Measurements from ENCODE around the gene ATP13A5. TPM values are rescaled to one million over a fixed set of nuclear protein-coding genes. Genes with fewer than 3 reads are reported as not detected.

ATP13A5 gene
- total RNA-seq, 1 experiment from 2014 or later: not detected

- peaks cover 15 to 16% of the 10 kb centered on the region in 2 experiments for H3K4me1 Mint-ChIP-seq
- Histone ChIP-seq H3T11ph (ENCODE audit: low read length) (no peak overlapping the region), H4K91ac (ENCODE audit: insufficient read length, low read depth, low read length) (no peak overlapping the region), H3K4ac (ENCODE audit: low read depth, low read length) (no peak overlapping the region), H3K27me3 (ENCODE audit: insufficient read depth, low read length) (no peaks in the 10 kb centered on the region), H2BK5ac (ENCODE audit: insufficient read length, low read length) (no peak overlapping the region), H3K14ac (ENCODE audit: insufficient read depth, low read length) (no peak overlapping the region), H3K27ac (ENCODE audit: insufficient read length, low read depth, low read length) (no peak overlapping the region), H3K4me1 (ENCODE audit: insufficient read depth, low read length) (peaks cover 2% of the 10 kb centered on the region; the same call in 1 of the 2 replicates), H3K18ac (ENCODE audit: insufficient read length, low read depth, low read length) (no peak overlapping the region), H4K8ac (replicated peaks; ENCODE audit: insufficient read length, low read depth, low read length) (no peak overlapping the region), H2BK20ac (ENCODE audit: low read depth, low read length, poor library complexity, severe bottlenecking) (no peak overlapping the region), H3K9ac (ENCODE audit: extremely low read depth, insufficient read length, low read length) (no peak overlapping the region), H2BK15ac (ENCODE audit: low read depth, low read length) (no peak overlapping the region), H2BK12ac (ENCODE audit: insufficient read length, low read depth, low read length) (no peak overlapping the region), H3K9me3 (ENCODE audit: control insufficient read depth, low read depth, low read length) (no peaks in the 10 kb centered on the region), H3K23ac (ENCODE audit: insufficient read length, low read depth, low read length) (no peak overlapping the region), H2AK5ac (ENCODE audit: insufficient read length, low read length) (no peak overlapping the region), H3K79me1 (ENCODE audit: insufficient read depth, low read depth, low read length, poor library complexity, severe bottlenecking) (no peaks in the 10 kb centered on the region), H4K5ac (ENCODE audit: insufficient read length, low read depth, low read length) (no peak overlapping the region), H3K4me2 (ENCODE audit: insufficient read depth, insufficient read length, low read length) (no peak overlapping the region), H3K56ac (ENCODE audit: insufficient read length, low read depth, low read length) (no peak overlapping the region), H3K23me2 (ENCODE audit: insufficient read length, low read depth, low read length, poor library complexity, severe bottlenecking) (no peaks in the 10 kb centered on the region), H4K20me1 (ENCODE audit: control insufficient read depth, insufficient read depth, insufficient read length) (no peaks in the 10 kb centered on the region), H3K79me2 (ENCODE audit: insufficient read depth, low read length) (no peaks in the 10 kb centered on the region), H2AFZ (ENCODE audit: low read length) (no peak overlapping the region), H2BK120ac (ENCODE audit: low read depth, low read length, poor library complexity, severe bottlenecking) (no peak overlapping the region)
- no peak for DNase-seq
- no peak overlapping the region for H3K27ac Mint-ChIP-seq
- no peak for TF ChIP-seq CTCF (conservative IDR thresholded peaks at IDR 0.05)
- H3K4me3 Mint-ChIP-seq: no peak overlapping the region
- no peaks in the 10 kb centered on the region for H3K9me3 Mint-ChIP-seq
- no peaks in the 10 kb centered on the region for H3K36me3 Mint-ChIP-seq (ENCODE audit: insufficient read depth in 1 of 3, low read depth in 3 of 3)
- H3K27me3 Mint-ChIP-seq (ENCODE audit: low read depth): no peaks in the 10 kb centered on the region
- no CpG with 5 or more reads among the region's 2 CpGs for WGBS (ENCODE audit: extremely low coverage, insufficient read length, low lambda C conversion rate)
Observed at GRCh38 chr3:193403307-193403706, 24.8 kb upstream of the ATP13A5 start.
